Endothelial cell of umbilical vein (primary cell): ENCODE results near the gene AIG1. TPM values are rescaled to one million over a fixed set of nuclear protein-coding genes. Genes with fewer than 3 reads are reported as not detected.

Experiments
- BruUV-seq: library from RNA; stranded (reverse); fragments of 400-500 nt; replicated peaks from 2 replicates; lab custom pipeline; 2021; lab: Mats Ljungman, UMichigan
- CTCF ChIA-PET: fragments of 300-600, 350-600 bp; sonication (Branson Sonifier 250); formaldehyde crosslinking; loops from one replicate; lab custom pipeline; 2021; ENCODE audit warnings: antibody characterized with exemption, inconsistent platforms; lab: Charles Lee
- POLR2A ChIA-PET: fragments of 300-600, 350-600 bp; sonication (Branson Sonifier 250); formaldehyde crosslinking; loops from one replicate; lab custom pipeline; 2021; ENCODE audit warnings: antibody characterized with exemption, inconsistent platforms; lab: Charles Lee
- DNase-seq: peaks from one replicate; pipeline ENCODE4 v3.0.0-alpha.2; 2011; ENCODE audit warnings: low read depth, low spot score
- FAIRE-seq: peaks from 2 replicates; lab custom pipeline; 2011; peaks lifted over from hg19 to GRCh38; lab: Jason Lieb, UNC
- H2AFZ ChIP-seq: 2 replicates; pipeline ENCODE4 v1.6.0; 2012; ENCODE audit warnings: low read depth, low read length, control low read depth, inconsistent platforms
- H3K27ac ChIP-seq: 2 replicates; pipeline ENCODE4 v1.5.1; 2011; ENCODE audit warnings: low read depth, mild to moderate bottlenecking, control low read depth, low read length, moderate library complexity; ENCODE audit not compliant: insufficient read depth
- H3K27me3 ChIP-seq, 2 experiments: 2 replicates each; pipeline versions ENCODE4 v1.6.0 to v1.6.1; 2011; ENCODE audit warnings: low read length in 2 of 2, mixed read lengths in 1 of 2; ENCODE audit not compliant: control insufficient read depth in 2 of 2, insufficient read depth in 2 of 2
- H3K36me3 ChIP-seq, 2 experiments: 2 replicates in 1 of 2; 3 replicates in 1 of 2; pipeline ENCODE4 v1.5.1; 2011; ENCODE audit warnings: low read length in 2 of 2, mild to moderate bottlenecking in 1 of 2, moderate library complexity in 1 of 2; ENCODE audit not compliant: control insufficient read depth in 2 of 2, insufficient read depth in 2 of 2; ENCODE audit errors: extremely low read depth in 1 of 2
- H3K4me1 ChIP-seq: 3 replicates; pipeline ENCODE4 v1.5.1; 2011; ENCODE audit warnings: mild to moderate bottlenecking, low read length; ENCODE audit not compliant: control insufficient read depth, insufficient read depth; ENCODE audit errors: extremely low read depth
- H3K4me2 ChIP-seq: 2 replicates; pipeline ENCODE4 v1.6.1; 2011; ENCODE audit warnings: low read length, control low read depth, mixed read lengths; ENCODE audit not compliant: insufficient read depth
- H3K4me3 ChIP-seq, 3 experiments: fragments of 200-600 bp in 1 of 3; sonication (generic), shearing (Covaris generic) in 1 of 3; replicated peaks in 1 of 3; 2 replicates each; pipeline ENCODE4 v1.5.1; 2011 to 2016; ENCODE audit warnings: control low read depth in 3 of 3, low read length in 3 of 3, mild to moderate bottlenecking in 2 of 3, inconsistent platforms in 1 of 3, low read depth in 1 of 3, moderate library complexity in 1 of 3; ENCODE audit not compliant: insufficient read depth in 1 of 3
- H3K79me2 ChIP-seq: 2 replicates; pipeline ENCODE4 v1.6.0; 2012; ENCODE audit warnings: low read length, inconsistent platforms; ENCODE audit not compliant: control insufficient read depth, insufficient read depth
- H3K9ac ChIP-seq: replicated peaks from 2 replicates; pipeline ENCODE3; 2011; ENCODE audit warnings: low read length, control low read depth; ENCODE audit not compliant: insufficient read depth; ENCODE audit errors: extremely low read depth
- H3K9me1 ChIP-seq: replicated peaks from 3 replicates; pipeline ENCODE4 v1.6.0; 2011; ENCODE audit warnings: mild to moderate bottlenecking, low read length; ENCODE audit not compliant: control insufficient read depth, insufficient read depth; ENCODE audit errors: extremely low read depth
- H3K9me3 ChIP-seq: replicated peaks from 2 replicates; pipeline ENCODE4 v1.5.1; 2012; ENCODE audit warnings: low read length, inconsistent platforms; ENCODE audit not compliant: control insufficient read depth, insufficient read depth
- H4K20me1 ChIP-seq: replicated peaks from 2 replicates; pipeline ENCODE3; 2011; ENCODE audit warnings: mild to moderate bottlenecking, low read length; ENCODE audit not compliant: control insufficient read depth, insufficient read depth; ENCODE audit errors: extremely low read depth
- EZH2 ChIP-seq: IDR thresholded peaks from 2 replicates; pipeline ENCODE4 v1.6.1; 2012; ENCODE audit warnings: borderline replicate concordance, low read depth, mild to moderate bottlenecking, moderate library complexity, low read length, inconsistent platforms; ENCODE audit not compliant: severe bottlenecking
- FOS ChIP-seq: IDR thresholded peaks from 2 replicates; pipeline ENCODE4 v1.6.1; 2011; ENCODE audit warnings: mild to moderate bottlenecking, low read length, moderate library complexity, borderline replicate concordance; ENCODE audit not compliant: insufficient read depth
- GATA2 ChIP-seq: IDR thresholded peaks from 2 replicates; pipeline ENCODE4 v1.7.0; 2011; ENCODE audit warnings: low read depth, mild to moderate bottlenecking, moderate library complexity, mixed read lengths, low read length; ENCODE audit not compliant: insufficient read length, insufficient read depth
- JUN ChIP-seq: IDR thresholded peaks from 2 replicates; pipeline ENCODE4 v1.6.1; 2011; ENCODE audit warnings: borderline replicate concordance, low read depth; ENCODE audit not compliant: insufficient read length, insufficient read depth
- MYC ChIP-seq: IDR thresholded peaks from one replicate; pipeline ENCODE4 v1.6.1; 2011; ENCODE audit warnings: mild to moderate bottlenecking, low read depth, low read length
- POLR2A ChIP-seq: IDR thresholded peaks from 2 replicates; pipeline ENCODE4 v1.6.1; 2012; ENCODE audit warnings: low read depth, mild to moderate bottlenecking, control low read depth, low read length
- POLR2AphosphoS5 ChIP-seq: IDR thresholded peaks from 2 replicates; pipeline ENCODE4 v1.6.1; 2012; ENCODE audit warnings: low read depth, mild to moderate bottlenecking, control low read depth, low read length, moderate library complexity; ENCODE audit not compliant: insufficient read depth
- dilution Hi-C: fragments of 300-500 bp; cut with MboI; formaldehyde crosslinking; loops from one replicate; pipeline ENCODE4 v1.15.0; 2019; ENCODE audit warnings: low sequenced_read_pairs; ENCODE audit not compliant: extremely low pct_ligation_motif_present
- intact Hi-C: fragments of 100-400 bp; cut with micrococcal nuclease; formaldehyde crosslinking; loops from one replicate; pipeline ENCODE4 v1.10.0; 2022
- polyA plus RNA-seq, 4 experiments: library from polyadenylated mRNA; depleted of rRNA in 3 of 4; stranded (reverse) in 3 of 4; unstranded in 1 of 4; fragments of >200 nt; gene quantifications; 2 replicates each; pipeline versions ENCODE4 v1.2.1 to v1.2.3, GENCODE V29; 2011 to 2012; ENCODE audit warnings: missing spikeins in 1 of 4
- total RNA-seq: library from RNA; stranded (reverse); gene quantifications from 2 replicates; pipeline ENCODE4 v1.2.3, GENCODE V29; 2021
- TF ChIP-seq, protein P1 (sequence below), 2 donors: IDR thresholded peaks; 1 replicate in 1 of 2; 2 replicates in 1 of 2; pipeline ENCODE4 v1.5.1; 2011; ENCODE audit warnings: low read length in 2 of 2, mild to moderate bottlenecking in 2 of 2, moderate library complexity in 2 of 2, control low read depth in 1 of 2, inconsistent platforms in 1 of 2, low read depth in 1 of 2; ENCODE audit not compliant: insufficient read depth in 1 of 2; ENCODE audit errors: extremely low read depth in 1 of 2
- TF ChIP-seq, protein P2 (sequence below): IDR thresholded peaks from 2 replicates; pipeline ENCODE4 v1.6.1; 2011; ENCODE audit not compliant: insufficient read depth, insufficient read length

Gene AIG1
- total and polyA plus RNA-seq, 2 donors (not counting 3 experiments of a cell fraction or from before 2014, with no cell fraction given), result 17.7 to 22.7 TPM

DNA sequence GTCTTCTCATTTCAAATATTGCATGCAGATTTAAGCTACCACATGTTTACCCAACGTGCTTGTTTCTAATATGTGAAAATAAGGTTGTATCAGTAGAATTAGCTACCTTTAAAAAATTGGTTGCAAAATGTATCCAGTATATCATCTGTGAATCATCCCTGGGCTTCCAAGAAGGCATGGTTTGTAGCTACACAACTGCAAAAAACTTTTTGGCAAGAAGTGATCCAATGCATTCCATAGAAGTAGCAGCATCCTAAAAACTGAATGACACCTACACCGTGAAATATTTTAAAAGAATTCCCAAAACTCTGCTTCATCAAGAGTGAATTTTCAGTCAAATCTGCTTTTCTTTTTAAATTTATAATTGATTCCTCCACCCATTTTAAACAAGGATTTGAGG, 89.1 kb downstream of the AIG1 start:
- intact Hi-C loops (no loop called here), dilution Hi-C loops (no loop called here)
- H3K9ac ChIP-seq, result no peak overlapping the region
- TF ChIP-seq MYC, result no peak
- TF ChIP-seq POLR2A, result no peak
- TF ChIP-seq JUN, result no peak
- no peak for TF ChIP-seq GATA2
- TF ChIP-seq, protein P1, sequence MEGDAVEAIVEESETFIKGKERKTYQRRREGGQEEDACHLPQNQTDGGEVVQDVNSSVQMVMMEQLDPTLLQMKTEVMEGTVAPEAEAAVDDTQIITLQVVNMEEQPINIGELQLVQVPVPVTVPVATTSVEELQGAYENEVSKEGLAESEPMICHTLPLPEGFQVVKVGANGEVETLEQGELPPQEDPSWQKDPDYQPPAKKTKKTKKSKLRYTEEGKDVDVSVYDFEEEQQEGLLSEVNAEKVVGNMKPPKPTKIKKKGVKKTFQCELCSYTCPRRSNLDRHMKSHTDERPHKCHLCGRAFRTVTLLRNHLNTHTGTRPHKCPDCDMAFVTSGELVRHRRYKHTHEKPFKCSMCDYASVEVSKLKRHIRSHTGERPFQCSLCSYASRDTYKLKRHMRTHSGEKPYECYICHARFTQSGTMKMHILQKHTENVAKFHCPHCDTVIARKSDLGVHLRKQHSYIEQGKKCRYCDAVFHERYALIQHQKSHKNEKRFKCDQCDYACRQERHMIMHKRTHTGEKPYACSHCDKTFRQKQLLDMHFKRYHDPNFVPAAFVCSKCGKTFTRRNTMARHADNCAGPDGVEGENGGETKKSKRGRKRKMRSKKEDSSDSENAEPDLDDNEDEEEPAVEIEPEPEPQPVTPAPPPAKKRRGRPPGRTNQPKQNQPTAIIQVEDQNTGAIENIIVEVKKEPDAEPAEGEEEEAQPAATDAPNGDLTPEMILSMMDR (IDR thresholded peaks at IDR 0.05; ENCODE audit: extremely low read depth in 1 of 2, insufficient read depth in 1 of 2, low read depth in 1 of 2, low read length in 2 of 2), result no peak
- TF ChIP-seq POLR2AphosphoS5, result no peak
- no peak for TF ChIP-seq EZH2
- TF ChIP-seq FOS, result no peak
- TF ChIP-seq, protein P2, sequence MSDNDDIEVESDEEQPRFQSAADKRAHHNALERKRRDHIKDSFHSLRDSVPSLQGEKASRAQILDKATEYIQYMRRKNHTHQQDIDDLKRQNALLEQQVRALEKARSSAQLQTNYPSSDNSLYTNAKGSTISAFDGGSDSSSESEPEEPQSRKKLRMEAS, result no peak
- H3K4me2 ChIP-seq, result no peak overlapping the region
- no peaks in the 10 kb centered on the region for H4K20me1 ChIP-seq
- no TSS peak for BruUV-seq
- H2AFZ ChIP-seq, result no peak overlapping the region
- no peaks in the 10 kb centered on the region for H3K4me1 ChIP-seq
- no peaks in the 10 kb centered on the region for H3K36me3 ChIP-seq
- ChIA-PET CTCF (interaction anchor here (0.7 to 1.2 kb wide), 3 partner anchors 33 to 584 kb away, joined by 3 read pairs; no protein-coding TSS in a partner anchor), POLR2A (no interaction called here)
- H3K79me2 ChIP-seq, result no peaks in the 10 kb centered on the region
- no peak for DNase-seq
- no peaks in the 10 kb centered on the region for H3K9me3 ChIP-seq
- no peak overlapping the region for H3K4me3 ChIP-seq
- no peak overlapping the region for H3K27ac ChIP-seq
- FAIRE-seq, result no peak
- no peaks in the 10 kb centered on the region for H3K9me1 ChIP-seq
- no peaks in the 10 kb centered on the region for H3K27me3 ChIP-seq
